ENCODE measurements around the gene PBXIP1.
A peak's percentile ranks its signal among the peaks of the same experiment; 100 is the strongest.
"Not testable (repeated sequence)": the region's sequence is repeated elsewhere in the genome, so short reads cannot be mapped to it uniquely, and the experiment has no call there.

Gene PBXIP1

GRCh38 chr1:154994591-154994990 is 38.7 kb upstream of the PBXIP1 start:
- DNase-seq = no peak

- no peak for DNase-seq
These were observed 38.3 kb upstream of the PBXIP1 start for GRCh38 chr1:154994269-154994587.

GRCh38 chr1:154993572-154994268 is 37.8 kb upstream of the PBXIP1 start, which contains the start of gene LENEP:
LENEP (plus strand) TSS chr1:154993586; CDS start chr1:154993608, 22 bp downstream.
- DNase-seq = no peak

GRCh38 chr1:154992721-154993571 is 37.0 kb upstream of the PBXIP1 start:
- no peak for DNase-seq

- no peak for DNase-seq
These were observed 34.4 kb upstream of the PBXIP1 start for GRCh38 chr1:154990276-154990675.

GRCh38 chr1:154989195-154989860 is 33.4 kb upstream of the PBXIP1 start:
- no peak for DNase-seq

GRCh38 chr1:154988058-154988954 is 32.4 kb upstream of the PBXIP1 start:
- DNase-seq = no peak

GRCh38 chr1:154987326-154987725 is 31.4 kb upstream of the PBXIP1 start:
- no peak for DNase-seq

GRCh38 chr1:154986736-154987135 is 30.8 kb upstream of the PBXIP1 start:
- DNase-seq = not testable (repeated sequence)

- no peak for DNase-seq
These were observed 28.0 kb upstream of the PBXIP1 start for GRCh38 chr1:154983776-154984466.

GRCh38 chr1:154982897-154983648 is 27.2 kb upstream of the PBXIP1 start, which contains the start of gene FLAD1:
FLAD1 (plus strand) TSS chr1:154983344; CDS start chr1:154983695, 351 bp downstream.
- DNase-seq = peak; percentile 95

GRCh38 chr1:154982341-154982740 is 26.4 kb upstream of the PBXIP1 start:
- DNase-seq = no peak

GRCh38 chr1:154978360-154978759 is 22.5 kb upstream of the PBXIP1 start:
- no peak for DNase-seq

GRCh38 chr1:154977762-154978161 is 21.9 kb upstream of the PBXIP1 start:
- DNase-seq = not testable (repeated sequence)

- DNase-seq = peak; percentile 89
These were observed 19.6 kb upstream of the PBXIP1 start for GRCh38 chr1:154975409-154976059.

- peak; percentile 97 for DNase-seq
These were observed 19.0 kb upstream of the PBXIP1 start for GRCh38 chr1:154974808-154975408.

GRCh38 chr1:154974102-154974807 is 18.4 kb upstream of the PBXIP1 start, which contains the start of gene CKS1B:
CKS1B (plus strand) TSS chr1:154974681; CDS start chr1:154974746, 65 bp downstream.
- DNase-seq = peak; percentile 92

- DNase-seq = peak; percentile 95
These were observed 17.6 kb upstream of the PBXIP1 start for GRCh38 chr1:154973344-154974101.

All from activated CD8-positive, alpha-beta memory T cell treated with anti-CD3 and anti-CD28 coated beads for 24 hours (primary cell).